Gastroesophageal sphincter (tissue), 4 donors: Measurements from ENCODE around the gene APLN. TPM values are rescaled to one million over a fixed set of nuclear protein-coding genes. Genes with fewer than 3 reads are reported as not detected.

Source experiments
- ATAC-seq: fragments of 150-250 bp; one replicate; pipeline ENCODE4 v1.9.1; 2016; ENCODE audit warnings: mild to moderate bottlenecking, moderate library complexity
- H3K27ac ChIP-seq, 4 donors: fragments of 200-600 bp; sonication (generic) in 3 of 4; 1 replicate in 3 of 4; 2 replicates in 1 of 4; pipeline ENCODE4 v1.5.1; 2016 to 2019
- H3K27me3 ChIP-seq: fragments of 200-600 bp; sonication (generic); one replicate; pipeline ENCODE4 v1.5.1; 2019
- H3K36me3 ChIP-seq, 2 donors: fragments of 200-600 bp; sonication (generic); one replicate each; pipeline ENCODE4 v1.5.1; 2019; ENCODE audit warnings: control low read depth in 1 of 2
- H3K4me1 ChIP-seq, 3 donors: fragments of 200-600 bp; sonication (generic); 1 replicate in 2 of 3; 2 replicates in 1 of 3; pipeline ENCODE4 v1.5.1; 2016 to 2019; ENCODE audit warnings: control low read depth in 2 of 3
- H3K4me3 ChIP-seq, 2 donors: fragments of 200-600 bp; sonication (generic); one replicate each; pipeline ENCODE4 v1.5.1; 2019; ENCODE audit warnings: mild to moderate bottlenecking in 1 of 2, moderate library complexity in 1 of 2
- H3K9me3 ChIP-seq, 3 donors: fragments of 200-600 bp; sonication (generic); one replicate each; pipeline ENCODE4 v1.5.1; 2017 to 2019; ENCODE audit warnings: control low read depth in 2 of 3
- CTCF ChIP-seq, 4 experiments: fragments of 200-600 bp in 2 of 4; fragments of 450-650 bp in 2 of 4; sonication (generic) in 1 of 4; IDR thresholded peaks; one replicate each; pipeline ENCODE4 v1.5.1; 2017 to 2019; ENCODE audit warnings: antibody characterized with exemption in 4 of 4, mild to moderate bottlenecking in 2 of 4, moderate library complexity in 2 of 4
- EP300 ChIP-seq: sonication (generic); formaldehyde crosslinking; IDR thresholded peaks from one replicate; pipeline ENCODE4 v1.6.1; 2017; ENCODE audit warnings: antibody characterized with exemption, mild to moderate bottlenecking
- POLR2A ChIP-seq, 2 donors: fragments of 450-650 bp; IDR thresholded peaks; one replicate each; pipeline ENCODE4 v1.6.1; 2017; ENCODE audit warnings: antibody characterized with exemption in 2 of 2, mild to moderate bottlenecking in 2 of 2, moderate library complexity in 1 of 2
- POLR2AphosphoS5 ChIP-seq: sonication (generic); formaldehyde crosslinking; IDR thresholded peaks from one replicate; pipeline ENCODE4 v1.6.1; 2017; ENCODE audit warnings: antibody characterized with exemption
- WGBS, 2 donors: methylation state at CpG; one replicate each; pipeline ENCODE4 v1.1.5; 2018; ENCODE audit warnings: low coverage in 1 of 2; 5-methylcytosine and 5-hydroxymethylcytosine counted together
- total RNA-seq, 4 donors: library from RNA; depleted of rRNA; stranded (reverse); fragments of >200 nt; gene quantifications; one replicate each; pipeline ENCODE4 v1.1.0, GENCODE V29; 2016

The APLN gene
- total RNA-seq, 4 donors from 2014 or later, result 0.78 to 2.3 (median 1.2) TPM

- no peak for ATAC-seq
- no peaks in the 10 kb centered on the region for H3K27me3 ChIP-seq
- no peaks in the 10 kb centered on the region for H3K9me3 ChIP-seq
- H3K27ac ChIP-seq, result no peak overlapping the region
- no peaks in the 10 kb centered on the region for H3K4me1 ChIP-seq
- no peaks in the 10 kb centered on the region for H3K36me3 ChIP-seq
- H3K4me3 ChIP-seq, result no peak overlapping the region
- 36% methylated on average over 2 of the region's 4 CpGs; no CpG with 5 or more reads in 1 of the 2 donors for WGBS, 2 donors
- TF ChIP-seq EP300 (no peak), CTCF (IDR thresholded peaks at IDR 0.05) (no peak), POLR2A (IDR thresholded peaks at IDR 0.05) (no peak), POLR2AphosphoS5 (no peak)
These were observed 12.1 kb downstream of the APLN start for GRCh38 chrX:129642641-129643040.

DNA sequence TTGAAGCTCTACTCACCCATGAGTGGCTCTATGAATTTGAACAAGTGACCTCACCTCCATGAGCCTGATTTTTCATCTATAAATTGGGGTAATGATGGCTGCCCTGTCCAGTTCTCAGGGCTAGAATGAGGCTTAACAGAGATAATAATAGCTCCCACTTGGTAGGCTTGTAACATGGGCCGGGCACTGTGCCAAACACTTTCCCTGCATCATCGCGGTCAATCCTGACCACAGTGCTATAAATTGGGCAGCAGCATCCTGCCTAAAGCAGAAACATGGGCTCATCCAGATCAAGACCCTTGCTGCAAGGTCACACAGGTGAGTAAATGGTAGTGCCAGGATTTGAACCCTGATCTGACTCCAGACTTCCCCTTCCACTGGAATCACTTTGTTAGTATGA lies 12.8 kb downstream of the APLN start:
- no peaks in the 10 kb centered on the region for H3K36me3 ChIP-seq
- H3K9me3 ChIP-seq, result no peaks in the 10 kb centered on the region
- ATAC-seq, result no peak
- H3K27ac ChIP-seq, result no peak overlapping the region
- H3K4me3 ChIP-seq, result no peak overlapping the region
- WGBS, 2 donors, result 40% methylated on average over 2 of the region's 3 CpGs; no CpG with 5 or more reads in 1 of the 2 donors
- H3K27me3 ChIP-seq, result no peaks in the 10 kb centered on the region
- H3K4me1 ChIP-seq, result no peaks in the 10 kb centered on the region
- no peak for TF ChIP-seq POLR2A (IDR thresholded peaks at IDR 0.05)

- Histone ChIP-seq H3K9me3 (no peaks in the 10 kb centered on the region), H3K4me3 (no peak overlapping the region), H3K27me3 (no peaks in the 10 kb centered on the region), H3K27ac (no peak overlapping the region), H3K4me1 (no peaks in the 10 kb centered on the region), H3K36me3 (no peaks in the 10 kb centered on the region)
- 64 to 86% methylated on average over 2 of the region's 3 CpGs for WGBS, 2 donors
- ATAC-seq, result no peak
- TF ChIP-seq EP300, result no peak
- no peak for TF ChIP-seq CTCF (IDR thresholded peaks at IDR 0.05)
- no peak for TF ChIP-seq POLR2A (IDR thresholded peaks at IDR 0.05)
- no peak for TF ChIP-seq POLR2AphosphoS5
These were observed 13.3 kb downstream of the APLN start for GRCh38 chrX:129641469-129641868.

DNA sequence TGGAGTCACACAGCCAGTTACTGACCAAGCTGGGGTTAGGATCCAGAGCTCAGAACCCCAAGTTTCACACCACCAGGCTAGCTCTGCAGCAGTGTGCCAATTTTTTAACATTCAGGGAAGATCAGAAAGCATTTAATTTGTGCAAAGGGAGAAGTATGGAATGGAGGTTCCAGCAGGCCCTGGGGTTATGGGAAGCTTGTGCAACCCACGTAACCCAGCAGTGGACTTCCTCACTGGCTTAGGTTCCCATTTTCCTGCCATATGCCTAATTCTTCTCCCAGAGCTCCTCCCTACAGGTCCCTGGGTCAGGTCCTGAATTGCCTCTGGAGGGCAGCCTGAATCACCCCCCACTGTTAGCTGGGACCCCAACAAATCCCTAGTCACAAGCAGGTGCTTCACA lies 14.0 kb downstream of the APLN start:
- TF ChIP-seq EP300 (no peak), POLR2A (IDR thresholded peaks at IDR 0.05) (no peak), POLR2AphosphoS5 (no peak), CTCF (IDR thresholded peaks at IDR 0.05) (no peak)
- H3K4me1 ChIP-seq, result no peaks in the 10 kb centered on the region
- H3K4me3 ChIP-seq, result no peak overlapping the region
- no peaks in the 10 kb centered on the region for H3K36me3 ChIP-seq
- no peak for ATAC-seq
- WGBS, 2 donors, result 100% methylated on average over 1 of the region's 1 CpG; no CpG with 5 or more reads in 1 of the 2 donors
- no peak overlapping the region for H3K27ac ChIP-seq
- no peaks in the 10 kb centered on the region for H3K27me3 ChIP-seq
- H3K9me3 ChIP-seq, result no peaks in the 10 kb centered on the region

- H3K4me3 ChIP-seq, result no peak overlapping the region
- no peaks in the 10 kb centered on the region for H3K9me3 ChIP-seq
- 55 to 80% methylated on average over 3 to 6 of the region's 8 CpGs for WGBS, 2 donors
- H3K4me1 ChIP-seq, result no peaks in the 10 kb centered on the region
- no peaks in the 10 kb centered on the region for H3K27me3 ChIP-seq
- no peak for ATAC-seq
- no peak for TF ChIP-seq CTCF (IDR thresholded peaks at IDR 0.05)
- no peak for TF ChIP-seq EP300
- TF ChIP-seq POLR2AphosphoS5, result no peak
- no peak for TF ChIP-seq POLR2A (IDR thresholded peaks at IDR 0.05)
- no peak overlapping the region for H3K27ac ChIP-seq
- no peaks in the 10 kb centered on the region for H3K36me3 ChIP-seq
These were observed 15.8 kb downstream of the APLN start for GRCh38 chrX:129638917-129639316.
